ENCODE results near the gene SMYD3. TPM values are rescaled to one million over a fixed set of nuclear protein-coding genes. Genes with fewer than 3 reads are reported as not detected.

Gene SMYD3
- total RNA-seq, 4 donors from 2014 or later, result 8.4 to 25.7 (median 14.4) TPM

DNA sequence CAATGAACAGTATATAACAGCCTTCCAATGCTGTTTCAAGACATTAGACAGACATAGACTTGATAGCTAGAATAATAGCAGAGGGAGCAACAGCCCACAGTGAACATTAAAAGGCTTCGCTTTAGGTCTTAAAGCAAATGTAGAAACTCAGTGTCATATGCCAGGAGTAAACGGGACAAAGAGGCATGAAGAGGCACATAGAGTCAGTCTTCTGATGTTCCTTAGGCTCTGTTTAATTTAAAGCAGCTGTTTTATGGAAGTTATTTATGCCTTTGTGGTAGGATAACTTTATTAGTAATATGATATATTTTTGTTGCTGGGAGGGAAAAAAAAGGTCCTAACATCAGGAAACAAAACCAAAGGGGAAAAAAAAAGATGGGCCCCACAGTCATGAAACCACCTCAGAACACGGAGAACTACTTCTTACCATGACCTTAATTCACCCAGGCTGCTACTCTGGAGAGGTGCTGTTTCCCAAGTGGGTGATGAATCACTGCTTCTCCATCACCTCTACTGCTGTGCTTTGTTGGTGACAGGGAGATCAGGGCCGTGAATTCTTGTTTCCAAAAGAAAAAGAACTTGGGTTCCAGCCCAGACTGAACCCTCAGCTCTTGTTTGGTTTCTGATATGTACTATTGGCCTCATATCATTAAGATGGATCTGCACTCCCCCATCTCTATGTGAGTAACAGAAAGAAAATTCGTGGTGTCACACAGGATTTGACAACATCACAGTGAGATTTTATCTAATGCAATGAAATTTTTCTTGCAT is 735.4 kb downstream of the SMYD3 start:
- TF ChIP-seq, protein P1, sequence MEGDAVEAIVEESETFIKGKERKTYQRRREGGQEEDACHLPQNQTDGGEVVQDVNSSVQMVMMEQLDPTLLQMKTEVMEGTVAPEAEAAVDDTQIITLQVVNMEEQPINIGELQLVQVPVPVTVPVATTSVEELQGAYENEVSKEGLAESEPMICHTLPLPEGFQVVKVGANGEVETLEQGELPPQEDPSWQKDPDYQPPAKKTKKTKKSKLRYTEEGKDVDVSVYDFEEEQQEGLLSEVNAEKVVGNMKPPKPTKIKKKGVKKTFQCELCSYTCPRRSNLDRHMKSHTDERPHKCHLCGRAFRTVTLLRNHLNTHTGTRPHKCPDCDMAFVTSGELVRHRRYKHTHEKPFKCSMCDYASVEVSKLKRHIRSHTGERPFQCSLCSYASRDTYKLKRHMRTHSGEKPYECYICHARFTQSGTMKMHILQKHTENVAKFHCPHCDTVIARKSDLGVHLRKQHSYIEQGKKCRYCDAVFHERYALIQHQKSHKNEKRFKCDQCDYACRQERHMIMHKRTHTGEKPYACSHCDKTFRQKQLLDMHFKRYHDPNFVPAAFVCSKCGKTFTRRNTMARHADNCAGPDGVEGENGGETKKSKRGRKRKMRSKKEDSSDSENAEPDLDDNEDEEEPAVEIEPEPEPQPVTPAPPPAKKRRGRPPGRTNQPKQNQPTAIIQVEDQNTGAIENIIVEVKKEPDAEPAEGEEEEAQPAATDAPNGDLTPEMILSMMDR (IDR thresholded peaks at IDR 0.05), result no peak
- TF ChIP-seq POLR2A (IDR thresholded peaks at IDR 0.05), result no peak
- no peak overlapping the region for H3K4me3 ChIP-seq (ENCODE audit: low read depth, poor library complexity, severe bottlenecking)
- intact Hi-C loops (cut with DNase I; ENCODE audit: low total_unique reads), result no loop called here
- 56 to 57% methylated on average over 5 of the region's 5 CpGs for WGBS, 2 donors
- DNase-seq (ENCODE audit: low spot score in 2 of 2), result no peak

DNA sequence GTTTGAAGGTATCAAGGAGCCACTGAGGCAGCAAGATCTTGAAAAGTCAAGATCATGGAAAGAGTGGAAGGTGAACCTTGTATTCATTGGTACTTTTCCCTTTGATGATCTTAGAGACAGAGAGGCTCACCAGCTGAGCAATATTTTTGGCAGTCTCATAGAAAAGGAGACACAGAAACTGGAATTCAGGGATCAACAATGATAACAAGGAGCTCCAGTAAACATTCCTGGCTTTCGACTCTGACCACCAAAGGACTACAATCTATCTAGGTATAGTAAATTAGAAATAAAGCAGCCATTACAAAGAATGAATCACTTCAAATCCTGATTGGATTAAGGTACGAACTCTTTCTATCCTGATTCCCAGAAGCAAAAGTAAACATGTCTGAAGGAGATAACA is 736.9 kb downstream of the SMYD3 start:
- DNase-seq (ENCODE audit: low spot score in 2 of 2), result no peak
- intact Hi-C loops (cut with DNase I; ENCODE audit: low total_unique reads), result no loop called here
- no peak overlapping the region for H3K4me3 ChIP-seq (ENCODE audit: low read depth, poor library complexity, severe bottlenecking)
- TF ChIP-seq, protein P1 (IDR thresholded peaks at IDR 0.05), result no peak
- TF ChIP-seq POLR2A (IDR thresholded peaks at IDR 0.05), result no peak
- WGBS, 2 donors, result 87 to 98% methylated on average over 2 of the region's 2 CpGs

DNA sequence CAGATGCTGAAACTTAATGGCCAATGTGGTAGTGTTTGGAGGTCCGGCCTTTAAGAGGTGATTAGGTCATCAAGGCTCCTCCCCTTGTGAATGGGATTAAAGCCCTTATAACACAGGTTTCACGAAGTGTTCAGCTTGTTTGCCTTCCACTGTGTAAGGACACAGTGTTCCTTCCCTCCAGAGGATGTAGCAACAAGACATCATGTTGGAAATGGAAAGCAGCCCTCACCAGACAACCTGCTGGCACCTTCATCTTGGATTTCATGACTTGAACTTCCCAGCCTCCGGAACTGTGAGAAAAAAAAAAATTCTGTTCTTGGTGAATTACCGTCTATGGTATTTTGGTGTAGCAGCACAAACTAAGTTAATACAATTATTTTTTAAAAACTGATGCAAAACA is 738.5 kb downstream of the SMYD3 start:
- TF ChIP-seq, protein P1 (IDR thresholded peaks at IDR 0.05), result no peak
- no peak for TF ChIP-seq POLR2A (IDR thresholded peaks at IDR 0.05)
- no peak overlapping the region for H3K4me3 ChIP-seq (ENCODE audit: low read depth, poor library complexity, severe bottlenecking)
- no peak for DNase-seq (ENCODE audit: low spot score in 2 of 2)
- intact Hi-C loops (cut with DNase I; ENCODE audit: low total_unique reads), result no loop called here
- WGBS, 2 donors, result 92 to 96% methylated on average over 4 of the region's 4 CpGs

DNA sequence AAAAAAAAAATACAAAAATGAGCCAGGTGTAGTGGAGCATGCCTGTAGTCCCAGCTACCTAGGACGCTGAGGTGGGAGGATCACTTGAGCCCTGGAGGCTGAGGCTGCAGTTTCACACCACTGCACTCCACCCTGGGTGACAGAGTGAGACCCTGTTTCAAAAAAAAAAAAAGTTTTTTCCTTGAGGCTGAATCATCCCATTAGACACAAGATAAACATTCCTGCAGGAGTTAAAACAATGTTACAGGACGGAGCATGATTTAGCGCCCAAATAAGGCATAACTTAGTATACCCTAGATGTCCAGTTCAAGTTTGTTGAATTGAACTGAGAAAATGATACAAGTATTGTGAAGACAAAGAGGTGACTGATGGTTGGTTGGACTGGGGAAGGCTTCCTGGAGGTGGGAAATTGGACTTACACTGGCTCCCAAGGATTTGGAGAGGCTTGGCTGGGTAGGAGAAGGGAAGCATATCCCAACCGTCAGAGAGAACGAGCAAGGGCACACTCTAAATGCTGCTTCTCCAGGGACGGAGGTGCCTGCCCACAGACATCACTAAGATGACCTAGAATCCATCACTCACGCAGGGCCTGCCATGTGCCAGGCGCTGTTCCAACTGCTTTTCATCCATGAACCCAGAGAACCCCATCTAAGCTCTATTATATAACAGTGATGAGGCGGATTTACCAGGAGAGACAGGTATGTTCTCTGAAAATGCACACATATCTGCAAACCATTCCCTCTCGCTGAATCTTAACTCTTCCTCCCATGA is 741.7 kb downstream of the SMYD3 start:
- intact Hi-C loops (cut with DNase I; ENCODE audit: low total_unique reads), result no loop called here

DNA sequence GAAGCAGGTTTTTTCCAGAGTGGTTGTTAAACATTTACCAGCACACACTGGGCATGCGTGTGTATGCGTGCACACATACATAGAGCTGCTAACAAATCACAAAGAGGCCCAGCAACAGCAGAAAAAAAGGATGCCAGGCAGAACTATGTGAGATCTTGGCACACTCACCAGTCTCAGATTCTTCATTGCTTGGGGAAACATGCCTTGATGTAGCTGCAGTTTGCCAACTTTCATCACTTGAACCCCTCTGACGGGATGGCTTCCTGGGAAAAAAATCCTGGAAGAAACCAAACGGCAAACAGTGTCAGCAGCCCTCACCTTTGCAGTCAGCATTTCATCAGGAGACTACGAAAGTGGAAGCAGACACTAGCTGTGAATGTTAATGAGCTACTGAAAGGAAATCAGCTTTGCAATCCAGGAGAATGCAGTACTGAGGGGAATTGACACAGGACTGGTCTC is 743.2 kb downstream of the SMYD3 start:
- DNase-seq (ENCODE audit: low spot score in 2 of 2), result no peak
- H3K4me3 ChIP-seq (ENCODE audit: low read depth, poor library complexity, severe bottlenecking), result no peak overlapping the region
- TF ChIP-seq, protein P1 (IDR thresholded peaks at IDR 0.05), result no peak
- TF ChIP-seq POLR2A (IDR thresholded peaks at IDR 0.05), result no peak
- WGBS, 2 donors, result 69 to 83% methylated on average over 5 of the region's 5 CpGs
- intact Hi-C loops (cut with DNase I; ENCODE audit: low total_unique reads), result no loop called here

More for the DNA sequence above, 741.7 kb downstream of the SMYD3 start:
- DNase-seq (ENCODE audit: low spot score in 2 of 2), result no peak
- WGBS, 2 donors, result 91 to 92% methylated on average over 10 of the region's 10 CpGs
- TF ChIP-seq POLR2A (IDR thresholded peaks at IDR 0.05), result no peak
- TF ChIP-seq, protein P1 (IDR thresholded peaks at IDR 0.05), result no peak
- no peak overlapping the region for H3K4me3 ChIP-seq (ENCODE audit: low read depth, poor library complexity, severe bottlenecking)
